ENCODE measurements around the gene UBQLN1.

- TF ChIP-seq CTCF (IDR thresholded peaks at IDR 0.05) (no peak), POLR2A (IDR thresholded peaks at IDR 0.05; ENCODE audit: low read depth) (no peak)
These were observed 84.1 kb downstream of the UBQLN1 start for GRCh38 chr9:83623679-83624076.
